Esophagus muscularis mucosa (tissue), 4 donors: ENCODE measurements around the gene TMEM123.

ENCODE experiments used
- EP300 ChIP-seq: sonication (generic); formaldehyde crosslinking; IDR thresholded peaks from one replicate; pipeline ENCODE4 v1.6.1; 2017; ENCODE audit warnings: antibody characterized with exemption
- POLR2A ChIP-seq: fragments of 450-650 bp; IDR thresholded peaks from one replicate; pipeline ENCODE4 v1.6.1; 2017; ENCODE audit warnings: antibody characterized with exemption, moderate library complexity, mild to moderate bottlenecking, low read depth
- POLR2AphosphoS5 ChIP-seq, 2 donors: sonication (generic); formaldehyde crosslinking; IDR thresholded peaks; one replicate each; pipeline ENCODE4 v1.6.1; 2017; ENCODE audit warnings: antibody characterized with exemption in 2 of 2
- TF ChIP-seq, protein P1 (sequence below), 3 experiments: fragments of 200-600 bp in 2 of 3; fragments of 450-650 bp in 1 of 3; sonication (generic) in 2 of 3; IDR thresholded peaks; one replicate each; pipeline ENCODE4 v1.5.1; 2017 to 2019; ENCODE audit warnings: antibody characterized with exemption in 3 of 3, mild to moderate bottlenecking in 2 of 3, moderate library complexity in 1 of 3

DNA sequence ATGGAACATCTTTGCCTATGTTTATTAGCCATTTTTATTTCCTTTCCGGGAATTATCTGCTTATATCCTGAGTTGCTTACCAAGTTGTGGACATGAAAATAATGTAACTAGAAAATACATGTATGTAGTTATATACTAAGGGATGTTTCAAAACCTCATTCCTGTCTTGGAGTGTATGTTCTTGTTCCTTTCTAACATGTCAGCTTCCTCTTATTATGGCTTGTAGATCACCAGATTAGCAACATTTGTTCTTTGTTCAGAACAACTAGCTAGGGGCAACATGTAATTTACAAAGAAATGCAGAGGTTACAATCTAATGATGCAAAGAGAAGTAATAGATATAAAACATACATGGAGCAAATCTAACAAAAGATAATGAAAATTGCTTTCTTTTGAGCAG is 13.1 kb upstream of the TMEM123 start:
- TF ChIP-seq, protein P1, sequence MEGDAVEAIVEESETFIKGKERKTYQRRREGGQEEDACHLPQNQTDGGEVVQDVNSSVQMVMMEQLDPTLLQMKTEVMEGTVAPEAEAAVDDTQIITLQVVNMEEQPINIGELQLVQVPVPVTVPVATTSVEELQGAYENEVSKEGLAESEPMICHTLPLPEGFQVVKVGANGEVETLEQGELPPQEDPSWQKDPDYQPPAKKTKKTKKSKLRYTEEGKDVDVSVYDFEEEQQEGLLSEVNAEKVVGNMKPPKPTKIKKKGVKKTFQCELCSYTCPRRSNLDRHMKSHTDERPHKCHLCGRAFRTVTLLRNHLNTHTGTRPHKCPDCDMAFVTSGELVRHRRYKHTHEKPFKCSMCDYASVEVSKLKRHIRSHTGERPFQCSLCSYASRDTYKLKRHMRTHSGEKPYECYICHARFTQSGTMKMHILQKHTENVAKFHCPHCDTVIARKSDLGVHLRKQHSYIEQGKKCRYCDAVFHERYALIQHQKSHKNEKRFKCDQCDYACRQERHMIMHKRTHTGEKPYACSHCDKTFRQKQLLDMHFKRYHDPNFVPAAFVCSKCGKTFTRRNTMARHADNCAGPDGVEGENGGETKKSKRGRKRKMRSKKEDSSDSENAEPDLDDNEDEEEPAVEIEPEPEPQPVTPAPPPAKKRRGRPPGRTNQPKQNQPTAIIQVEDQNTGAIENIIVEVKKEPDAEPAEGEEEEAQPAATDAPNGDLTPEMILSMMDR (IDR thresholded peaks at IDR 0.05), result no peak
- TF ChIP-seq POLR2A, result no peak
- TF ChIP-seq EP300, result no peak
- no peak for TF ChIP-seq POLR2AphosphoS5 (IDR thresholded peaks at IDR 0.05)
